ENCODE data around the gene TENM4. TPM values are rescaled to one million over a fixed set of nuclear protein-coding genes. Genes with fewer than 3 reads are reported as not detected.

TENM4 gene
- polyA plus RNA-seq, 1 donor from 2014 or later, result 16.8 TPM

- Histone ChIP-seq H2AFZ (ENCODE audit: low read depth, low read length) (no peak overlapping the region), H3K27me3 (ENCODE audit: insufficient read depth, low read depth, low read length) (no peaks in the 10 kb centered on the region), H3K9me2 (ENCODE audit: insufficient read depth, low read length) (no peaks in the 10 kb centered on the region), H4K20me1 (ENCODE audit: insufficient read depth) (peaks cover 13% of the 10 kb centered on the region), H3K36me3 (ENCODE audit: insufficient read depth, low read length) (no peaks in the 10 kb centered on the region), H3K79me2 (replicated peaks; ENCODE audit: insufficient read depth, low read length) (peaks cover 98% of the 10 kb centered on the region), H3K4me2 (ENCODE audit: low read length) (no peak overlapping the region), H3K4me3 (ENCODE audit: low read length) (no peak overlapping the region), H3K9me3 (ENCODE audit: low read length) (no peaks in the 10 kb centered on the region), H3F3A (ENCODE audit: insufficient read depth, low read length, poor library complexity, severe bottlenecking) (no peaks in the 10 kb centered on the region), H3K9ac (ENCODE audit: low read length) (no peak overlapping the region), H3K27ac (ENCODE audit: low read length) (no peak overlapping the region)
- TF ChIP-seq EZH2 (IDR thresholded peaks at IDR 0.05; ENCODE audit: borderline replicate concordance, insufficient read depth, low read length, poor library complexity, severe bottlenecking), result no peak
- TF ChIP-seq POLR2AphosphoS5 (IDR thresholded peaks at IDR 0.05), result no peak
- no peak for TF ChIP-seq CTCF (IDR thresholded peaks at IDR 0.05; ENCODE audit: poor library complexity, severe bottlenecking)
- no peak for TF ChIP-seq REST (IDR thresholded peaks at IDR 0.05; ENCODE audit: borderline replicate concordance)
- no peak for TF ChIP-seq SMC3 (conservative IDR thresholded peaks at IDR 0.05; ENCODE audit: poor library complexity)
- TF ChIP-seq MXI1 (conservative IDR thresholded peaks at IDR 0.05; ENCODE audit: poor library complexity, severe bottlenecking), result no peak
- TF ChIP-seq EP300 (conservative IDR thresholded peaks at IDR 0.05; ENCODE audit: poor library complexity, severe bottlenecking), result no peak
- TF ChIP-seq RAD21 (conservative IDR thresholded peaks at IDR 0.05), result no peak
- TF ChIP-seq TAF1 (IDR thresholded peaks at IDR 0.05; ENCODE audit: low read depth), result no peak
These were observed 8.7 kb downstream of the TENM4 start for GRCh38 chr11:79432138-79432537.

- TF ChIP-seq MXI1 (conservative IDR thresholded peaks at IDR 0.05; ENCODE audit: poor library complexity, severe bottlenecking) (no peak), CTCF (IDR thresholded peaks at IDR 0.05; ENCODE audit: poor library complexity, severe bottlenecking) (no peak), RAD21 (conservative IDR thresholded peaks at IDR 0.05) (no peak), EP300 (conservative IDR thresholded peaks at IDR 0.05; ENCODE audit: poor library complexity, severe bottlenecking) (no peak), SMC3 (conservative IDR thresholded peaks at IDR 0.05; ENCODE audit: poor library complexity) (no peak), EZH2 (IDR thresholded peaks at IDR 0.05; ENCODE audit: borderline replicate concordance, insufficient read depth, low read length, poor library complexity, severe bottlenecking) (no peak), REST (IDR thresholded peaks at IDR 0.05; ENCODE audit: borderline replicate concordance) (no peak), TAF1 (IDR thresholded peaks at IDR 0.05; ENCODE audit: low read depth) (no peak), POLR2AphosphoS5 (IDR thresholded peaks at IDR 0.05) (no peak)
- H3K36me3 ChIP-seq (ENCODE audit: insufficient read depth, low read length), result no peaks in the 10 kb centered on the region
- no peaks in the 10 kb centered on the region for H3K9me2 ChIP-seq (ENCODE audit: insufficient read depth, low read length)
- H4K20me1 ChIP-seq (ENCODE audit: insufficient read depth), result peaks cover 7% of the 10 kb centered on the region
- H3K4me3 ChIP-seq (ENCODE audit: low read length), result no peak overlapping the region
- peaks cover 98% of the 10 kb centered on the region for H3K79me2 ChIP-seq (replicated peaks; ENCODE audit: insufficient read depth, low read length)
- H3F3A ChIP-seq (ENCODE audit: insufficient read depth, low read length, poor library complexity, severe bottlenecking), result no peaks in the 10 kb centered on the region
- H3K9ac ChIP-seq (ENCODE audit: low read length), result no peak overlapping the region
- no peaks in the 10 kb centered on the region for H3K27me3 ChIP-seq (ENCODE audit: insufficient read depth, low read depth, low read length)
- no peak overlapping the region for H3K27ac ChIP-seq (ENCODE audit: low read length)
- H2AFZ ChIP-seq (ENCODE audit: low read depth, low read length), result no peak overlapping the region
- H3K9me3 ChIP-seq (ENCODE audit: low read length), result no peaks in the 10 kb centered on the region
- H3K4me2 ChIP-seq (ENCODE audit: low read length), result no peak overlapping the region
These were observed 9.3 kb downstream of the TENM4 start for GRCh38 chr11:79431535-79431934.
